Caco-2 (cell line): ENCODE results near the gene IGSF21. TPM values are rescaled to one million over a fixed set of nuclear protein-coding genes. Genes with fewer than 3 reads are reported as not detected.

Experiments used
- BruUV-seq: library from RNA; stranded (reverse); fragments of 400-500 nt; replicated peaks from 2 replicates; lab custom pipeline; 2021; lab: Mats Ljungman, UMichigan
- CTCF ChIA-PET: fragments of 300-600 bp; sonication (Branson Sonifier 250); formaldehyde crosslinking; loops from one replicate; lab custom pipeline; 2022; ENCODE audit warnings: antibody characterized with exemption; lab: Charles Lee
- POLR2A ChIA-PET: fragments of 300-600 bp; sonication (Branson Sonifier 250); formaldehyde crosslinking; loops from one replicate; lab custom pipeline; 2022; ENCODE audit warnings: antibody characterized with exemption; lab: Charles Lee
- DNase-seq, 2 experiments: peaks; one replicate each; pipeline versions ENCODE4 v3.0.0 to v3.0.0-alpha.2; 2020 to 2022
- H3K27me3 ChIP-seq: replicated peaks from 2 replicates; pipeline ENCODE4 v1.6.0; 2011; ENCODE audit warnings: low read length; ENCODE audit not compliant: control insufficient read depth, insufficient read depth
- H3K36me3 ChIP-seq: 2 replicates; pipeline ENCODE4 v1.5.1; 2011; ENCODE audit warnings: low read length; ENCODE audit not compliant: control insufficient read depth, insufficient read depth
- H3K4me1 ChIP-seq: fragments of 250-450 bp; sonication (Bioruptor Pico); 2 replicates; pipeline ENCODE4 v1.5.1; 2020; ENCODE audit warnings: mild to moderate bottlenecking
- H3K4me3 ChIP-seq: 2 replicates; pipeline ENCODE4 v1.5.1; 2011; ENCODE audit warnings: low read depth, mild to moderate bottlenecking, control low read depth, low read length
- H3K9me3 ChIP-seq: fragments of 250-450 bp; sonication (Bioruptor Pico); 2 replicates; pipeline ENCODE4 v1.5.1; 2020; ENCODE audit warnings: mild to moderate bottlenecking, moderate library complexity
- H3K27ac Mint-ChIP-seq: one replicate; pipeline ENCODE4 v1.8.0; 2022; ENCODE audit warnings: mixed read lengths; ENCODE audit not compliant: unreplicated experiment
- H3K27me3 Mint-ChIP-seq: one replicate; pipeline ENCODE4 v1.8.0; 2022; ENCODE audit warnings: mixed read lengths; ENCODE audit not compliant: insufficient read depth, unreplicated experiment
- H3K36me3 Mint-ChIP-seq: one replicate; pipeline ENCODE4 v1.8.0; 2022; ENCODE audit warnings: mild to moderate bottlenecking, mixed read lengths; ENCODE audit not compliant: insufficient read depth, unreplicated experiment
- H3K4me1 Mint-ChIP-seq: one replicate; pipeline ENCODE4 v1.8.0; 2022; ENCODE audit warnings: low read depth, mixed read lengths; ENCODE audit not compliant: unreplicated experiment
- H3K4me3 Mint-ChIP-seq: one replicate; pipeline ENCODE4 v1.8.0; 2022; ENCODE audit warnings: mild to moderate bottlenecking, moderate library complexity, mixed read lengths; ENCODE audit not compliant: unreplicated experiment
- H3K9me3 Mint-ChIP-seq: one replicate; pipeline ENCODE4 v1.8.0; 2022; ENCODE audit warnings: mixed read lengths; ENCODE audit not compliant: unreplicated experiment
- CTCF ChIP-seq, 2 experiments: fragments of 200-600 bp in 1 of 2; IDR thresholded peaks; 1 replicate in 1 of 2; 2 replicates in 1 of 2; pipeline versions ENCODE4 v1.5.1 to v1.8.0; 2011 to 2022; ENCODE audit warnings: antibody characterized with exemption in 1 of 2, control low read depth in 1 of 2, inconsistent platforms in 1 of 2, low read depth in 1 of 2, low read length in 1 of 2, mild to moderate bottlenecking in 1 of 2, moderate library complexity in 1 of 2; ENCODE audit not compliant: insufficient read depth in 1 of 2, severe bottlenecking in 1 of 2, unreplicated experiment in 1 of 2
- intact Hi-C: fragments of 100-400 bp; cut with micrococcal nuclease; formaldehyde crosslinking; loops from one replicate; pipeline ENCODE4 v1.10.0; 2022; ENCODE audit not compliant: unreplicated experiment
- total RNA-seq: library from RNA; stranded (reverse); gene quantifications from 2 replicates; pipeline ENCODE4 v1.2.3, GENCODE V29; 2022

The IGSF21 gene
- total RNA-seq, 1 experiment from 2014 or later: not detected

GRCh38 chr1:18333220-18333619 is 225.6 kb downstream of the IGSF21 start:
- H3K4me3 ChIP-seq: no peak overlapping the region
- H3K9me3 Mint-ChIP-seq: no peaks in the 10 kb centered on the region
- no TSS peak for BruUV-seq
- no peaks in the 10 kb centered on the region for H3K4me1 ChIP-seq
- H3K27ac Mint-ChIP-seq: no peak overlapping the region
- POLR2A ChIA-PET: no interaction called here
- H3K9me3 ChIP-seq: no peaks in the 10 kb centered on the region
- H3K4me1 Mint-ChIP-seq: no peaks in the 10 kb centered on the region
- CTCF ChIA-PET: no interaction called here
- DNase-seq: no peak
- peaks cover 16% of the 10 kb centered on the region for H3K27me3 Mint-ChIP-seq
- H3K4me3 Mint-ChIP-seq: no peak overlapping the region
- no peaks in the 10 kb centered on the region for H3K36me3 Mint-ChIP-seq
- no peaks in the 10 kb centered on the region for H3K36me3 ChIP-seq
- no peaks in the 10 kb centered on the region; the same call in 1 of the 2 replicates for H3K27me3 ChIP-seq
- intact Hi-C loops: no loop called here
- no peak for TF ChIP-seq CTCF (IDR thresholded peaks at IDR 0.05; ENCODE audit: insufficient read depth in 1 of 2, low read depth in 1 of 2, low read length in 1 of 2, severe bottlenecking in 1 of 2, unreplicated experiment in 1 of 2)

- Histone ChIP-seq H3K4me3 (no peak overlapping the region), H3K9me3 (no peaks in the 10 kb centered on the region), H3K27me3 (no peaks in the 10 kb centered on the region; the same call in none of the 2 replicates), H3K4me1 (no peaks in the 10 kb centered on the region), H3K36me3 (no peaks in the 10 kb centered on the region)
- BruUV-seq: no TSS peak
- Mint-ChIP-seq H3K36me3 (no peaks in the 10 kb centered on the region), H3K27ac (no peak overlapping the region), H3K27me3 (peaks cover 4% of the 10 kb centered on the region), H3K9me3 (no peaks in the 10 kb centered on the region), H3K4me1 (no peaks in the 10 kb centered on the region), H3K4me3 (no peak overlapping the region)
- intact Hi-C loops: no loop called here
- no peak for TF ChIP-seq CTCF (IDR thresholded peaks at IDR 0.05; ENCODE audit: insufficient read depth in 1 of 2, low read depth in 1 of 2, low read length in 1 of 2, severe bottlenecking in 1 of 2, unreplicated experiment in 1 of 2)
- ChIA-PET POLR2A (no interaction called here), CTCF (no interaction called here)
- DNase-seq: no peak
Observed at GRCh38 chr1:18336801-18337200, 229.2 kb downstream of the IGSF21 start.

GRCh38 chr1:18337757-18338156 is 230.2 kb downstream of the IGSF21 start:
- Histone ChIP-seq H3K36me3 (no peaks in the 10 kb centered on the region), H3K27me3 (no peaks in the 10 kb centered on the region; the same call in 1 of the 2 replicates), H3K9me3 (no peaks in the 10 kb centered on the region), H3K4me3 (no peak overlapping the region), H3K4me1 (no peaks in the 10 kb centered on the region)
- no TSS peak for BruUV-seq
- Mint-ChIP-seq H3K27me3 (peaks cover 3% of the 10 kb centered on the region), H3K36me3 (no peaks in the 10 kb centered on the region), H3K4me1 (no peaks in the 10 kb centered on the region), H3K4me3 (no peak overlapping the region), H3K27ac (no peak overlapping the region), H3K9me3 (no peaks in the 10 kb centered on the region)
- DNase-seq: no peak
- intact Hi-C loops: no loop called here
- ChIA-PET POLR2A (no interaction called here), CTCF (no interaction called here)
- no peak for TF ChIP-seq CTCF (IDR thresholded peaks at IDR 0.05; ENCODE audit: insufficient read depth in 1 of 2, low read depth in 1 of 2, low read length in 1 of 2, severe bottlenecking in 1 of 2, unreplicated experiment in 1 of 2)
